Measurements from ENCODE around the gene AUTS2.

DNA sequence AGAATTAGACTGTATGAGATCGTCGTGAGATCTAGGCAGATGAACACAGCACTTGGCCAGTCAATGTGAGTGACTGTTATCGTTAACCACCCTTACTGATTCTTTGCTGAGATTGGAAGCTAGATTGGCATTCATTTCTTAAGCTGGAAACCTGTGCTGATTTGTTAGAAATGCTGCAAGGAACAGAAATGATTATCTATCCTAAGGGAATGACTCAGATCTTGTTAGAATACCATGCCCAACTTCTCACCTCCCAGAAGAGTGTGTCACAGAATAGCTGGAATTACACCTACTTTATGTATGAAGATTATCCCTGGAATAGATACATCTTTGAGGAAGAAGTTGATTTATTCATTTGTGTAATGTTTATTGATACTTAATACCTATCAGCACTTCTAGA, 275.2 kb downstream of the AUTS2 start:
- TF ChIP-seq, protein P1, sequence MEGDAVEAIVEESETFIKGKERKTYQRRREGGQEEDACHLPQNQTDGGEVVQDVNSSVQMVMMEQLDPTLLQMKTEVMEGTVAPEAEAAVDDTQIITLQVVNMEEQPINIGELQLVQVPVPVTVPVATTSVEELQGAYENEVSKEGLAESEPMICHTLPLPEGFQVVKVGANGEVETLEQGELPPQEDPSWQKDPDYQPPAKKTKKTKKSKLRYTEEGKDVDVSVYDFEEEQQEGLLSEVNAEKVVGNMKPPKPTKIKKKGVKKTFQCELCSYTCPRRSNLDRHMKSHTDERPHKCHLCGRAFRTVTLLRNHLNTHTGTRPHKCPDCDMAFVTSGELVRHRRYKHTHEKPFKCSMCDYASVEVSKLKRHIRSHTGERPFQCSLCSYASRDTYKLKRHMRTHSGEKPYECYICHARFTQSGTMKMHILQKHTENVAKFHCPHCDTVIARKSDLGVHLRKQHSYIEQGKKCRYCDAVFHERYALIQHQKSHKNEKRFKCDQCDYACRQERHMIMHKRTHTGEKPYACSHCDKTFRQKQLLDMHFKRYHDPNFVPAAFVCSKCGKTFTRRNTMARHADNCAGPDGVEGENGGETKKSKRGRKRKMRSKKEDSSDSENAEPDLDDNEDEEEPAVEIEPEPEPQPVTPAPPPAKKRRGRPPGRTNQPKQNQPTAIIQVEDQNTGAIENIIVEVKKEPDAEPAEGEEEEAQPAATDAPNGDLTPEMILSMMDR (IDR thresholded peaks at IDR 0.05) = no peak
- no peak for TF ChIP-seq POLR2A (IDR thresholded peaks at IDR 0.05)

Data from vagina (tissue), 2 donors.